HepG2 (cell line): ENCODE measurements around the gene CPNE1. TPM values are rescaled to one million over a fixed set of nuclear protein-coding genes. Genes with fewer than 3 reads are reported as not detected.
A peak's percentile ranks its signal among the peaks of the same experiment; 100 is the strongest.

ENCODE experiments used
- ARID4A ChIP-seq: sonication (generic); formaldehyde crosslinking; IDR thresholded peaks from 2 replicates; pipeline ENCODE4 v1.5.0; 2020; ENCODE audit warnings: mild to moderate bottlenecking, missing genetic modification reagents, borderline replicate concordance
- EP300 ChIP-seq, 3 experiments: sonication (generic) in 1 of 3; formaldehyde crosslinking in 1 of 3; IDR thresholded peaks; 2 replicates each; pipeline versions ENCODE4 v1.5.1 to v1.6.1; 2011 to 2020; ENCODE audit warnings: low read depth in 2 of 3, low read length in 2 of 3, borderline replicate concordance in 1 of 3, improper control_type of control experiment in 1 of 3, mild to moderate bottlenecking in 1 of 3, missing genetic modification reagents in 1 of 3, moderate library complexity in 1 of 3
- FIP1L1 ChIP-seq: fragments of 200-400 bp; formaldehyde crosslinking; IDR thresholded peaks from 2 replicates; pipeline ENCODE4 v1.6.1; 2018; ENCODE audit warnings: low read depth, mild to moderate bottlenecking, low read length, moderate library complexity, borderline replicate concordance; ENCODE audit not compliant: insufficient read depth
- GMEB1 ChIP-seq: sonication (generic); formaldehyde crosslinking; IDR thresholded peaks from 2 replicates; pipeline ENCODE4 v1.5.1; 2020; ENCODE audit warnings: missing genetic modification reagents, mild to moderate bottlenecking, borderline replicate concordance
- HNF4A ChIP-seq: sonication (generic); formaldehyde crosslinking; IDR thresholded peaks from 2 replicates; pipeline ENCODE4 v1.4.0; 2020; ENCODE audit warnings: missing genetic modification reagents
- KLF15 ChIP-seq: sonication (generic); formaldehyde crosslinking; IDR thresholded peaks from 2 replicates; pipeline ENCODE4 v1.8.1; 2023; ENCODE audit warnings: borderline replicate concordance, mild to moderate bottlenecking, inconsistent platforms, missing genetic modification reagents, mixed read lengths
- MLXIP ChIP-seq: sonication (generic); formaldehyde crosslinking; IDR thresholded peaks from 2 replicates; pipeline ENCODE4 v1.9.0; 2021; ENCODE audit warnings: missing genetic modification reagents, borderline replicate concordance
- MXD4 ChIP-seq: IDR thresholded peaks from 2 replicates; pipeline ENCODE4 v1.6.1; 2016; ENCODE audit warnings: mild to moderate bottlenecking, missing biosample characterization, missing genetic modification reagents
- NFE2L1 ChIP-seq: sonication (generic); formaldehyde crosslinking; IDR thresholded peaks from 2 replicates; pipeline ENCODE4 v1.4.0; 2020; ENCODE audit warnings: missing genetic modification reagents, mild to moderate bottlenecking, borderline replicate concordance
- PHF5A ChIP-seq: IDR thresholded peaks from one replicate; pipeline ENCODE4 v1.6.1; 2018; ENCODE audit warnings: low read depth, missing genetic modification reagents; ENCODE audit not compliant: unreplicated experiment
- PITX1 ChIP-seq: sonication (generic); formaldehyde crosslinking; IDR thresholded peaks from 2 replicates; pipeline ENCODE4 v1.5.1; 2020; ENCODE audit warnings: mild to moderate bottlenecking, missing genetic modification reagents
- SIX1 ChIP-seq: sonication (generic); formaldehyde crosslinking; IDR thresholded peaks from 2 replicates; pipeline ENCODE4 v1.4.0; 2020; ENCODE audit warnings: missing genetic modification reagents, borderline replicate concordance
- YY1 ChIP-seq: IDR thresholded peaks from 2 replicates; pipeline ENCODE4 v1.6.1; 2011; ENCODE audit warnings: low read length, low read depth, moderate library complexity, mild to moderate bottlenecking; ENCODE audit not compliant: insufficient read depth, insufficient replicate concordance
- ZNF121 ChIP-seq: sonication (generic); formaldehyde crosslinking; IDR thresholded peaks from 2 replicates; pipeline ENCODE4 v1.5.0; 2020; ENCODE audit warnings: mild to moderate bottlenecking, missing genetic modification reagents
- ZNF275 ChIP-seq: sonication (generic); formaldehyde crosslinking; IDR thresholded peaks from 2 replicates; pipeline ENCODE4 v1.8.0; 2022; ENCODE audit warnings: missing genetic modification reagents, mild to moderate bottlenecking, inconsistent platforms, borderline replicate concordance
- ZNF557 ChIP-seq: sonication (generic); formaldehyde crosslinking; IDR thresholded peaks from 2 replicates; pipeline ENCODE4 v1.4.0; 2020; ENCODE audit warnings: missing genetic modification reagents
- ZNF775 ChIP-seq: sonication (generic); formaldehyde crosslinking; IDR thresholded peaks from 2 replicates; pipeline ENCODE4 v1.4.0; 2020; ENCODE audit warnings: missing genetic modification reagents, mild to moderate bottlenecking, moderate library complexity, borderline replicate concordance
- polyA plus RNA-seq, 8 experiments: library from polyadenylated mRNA; depleted of rRNA in 3 of 8; stranded (reverse) in 7 of 8; unstranded in 1 of 8; fragments of >200 nt; fragmentation: Illumina TruSeq in 4 of 8; extraction: Trizol in 4 of 8; gene quantifications; 2 replicates each; pipeline versions ENCODE4 v1.2.1 to v1.2.3, GENCODE V29; 2011 to 2016; ENCODE audit warnings: low read depth in 4 of 8, missing spikeins in 1 of 8, mixed read lengths in 1 of 8; ENCODE audit not compliant: insufficient read depth in 1 of 8
- total RNA-seq, 5 experiments: library from RNA; depleted of rRNA; stranded (reverse); fragments of >200 nt; fragmentation: Illumina TruSeq; extraction: Trizol; gene quantifications; 2 replicates each; pipeline ENCODE4 v1.2.3, GENCODE V29; 2016; ENCODE audit warnings: low read depth in 1 of 5

The CPNE1 gene
- total and polyA plus RNA-seq, 2 of the 13 experiments (the other 11 are each of a cell fraction or from before 2014, with no cell fraction given) = 408 to 431 TPM

- no peak for TF ChIP-seq ARID4A (CRISPR knock-in tag)
- peak; percentile 64 for TF ChIP-seq GMEB1 (CRISPR knock-in tag)
- peak; percentile 59; the same call in 1 of the 2 replicates for TF ChIP-seq ZNF275 (CRISPR knock-in tag)
- TF ChIP-seq MLXIP (CRISPR knock-in tag) = no peak
- no peak for TF ChIP-seq ZNF775
- TF ChIP-seq NFE2L1 (CRISPR knock-in tag) = no peak
- TF ChIP-seq ZNF557 (CRISPR knock-in tag) = no peak
- no peak for TF ChIP-seq PITX1 (CRISPR knock-in tag)
- TF ChIP-seq MXD4 (CRISPR knock-in tag) = no peak
- TF ChIP-seq YY1 = peak; percentile 52
- TF ChIP-seq KLF15 (CRISPR knock-in tag) = no peak
- TF ChIP-seq PHF5A (CRISPR knock-in tag) = peak; percentile 27
- TF ChIP-seq HNF4A (CRISPR knock-in tag) = no peak
- TF ChIP-seq FIP1L1 = no peak
- peak; percentile 71 for TF ChIP-seq SIX1 (CRISPR knock-in tag)
- TF ChIP-seq EP300 (IDR thresholded peaks at IDR 0.05; ENCODE audit: low read depth in 2 of 2, low read length in 2 of 2) = no peak
- TF ChIP-seq EP300 (CRISPR knock-in tag; IDR thresholded peaks at IDR 0.05; ENCODE audit: borderline replicate concordance) = peak; percentile 33; the same call in 1 of the 2 replicates
- no peak for TF ChIP-seq ZNF121 (CRISPR knock-in tag)
Measured at GRCh38 chr20:35697696-35698297, 33.1 kb upstream of the CPNE1 start (continued).
